BJ (cell line): ENCODE data around the gene PCDH1. TPM values are rescaled to one million over a fixed set of nuclear protein-coding genes. Genes with fewer than 3 reads are reported as not detected.

Experiments
- CTCF ChIA-PET: fragments of 350-600 bp; formaldehyde crosslinking; extraction: SDS; loops from one replicate; lab custom pipeline; 2021; ENCODE audit warnings: antibody characterized with exemption, inconsistent platforms; lab: Yijun Ruan, JAX
- POLR2A ChIA-PET: fragments of 300-600 bp; sonication (Branson Sonifier 250); formaldehyde crosslinking; extraction: SDS; loops from one replicate; lab custom pipeline; 2021; ENCODE audit warnings: antibody characterized with exemption; lab: Charles Lee
- DNase-seq: peaks from one replicate; pipeline ENCODE4 v3.0.0-alpha.2; 2011; ENCODE audit warnings: low read depth
- H3K27me3 ChIP-seq: 2 replicates; pipeline ENCODE4 v1.6.0; 2011; ENCODE audit warnings: low read length; ENCODE audit not compliant: control insufficient read depth, insufficient read depth
- H3K36me3 ChIP-seq: 2 replicates; pipeline ENCODE4 v1.5.1; 2011; ENCODE audit warnings: low read length; ENCODE audit not compliant: control insufficient read depth, insufficient read depth
- H3K4me3 ChIP-seq: 2 replicates; pipeline ENCODE4 v1.5.1; 2011; ENCODE audit warnings: low read depth, mild to moderate bottlenecking, control low read depth, low read length
- CTCF ChIP-seq: IDR thresholded peaks from 2 replicates; pipeline ENCODE4 v1.5.1; 2011; ENCODE audit warnings: low read depth, mild to moderate bottlenecking, control low read depth, inconsistent platforms, low read length, moderate library complexity; ENCODE audit not compliant: insufficient read depth
- polyA plus RNA-seq: library from polyadenylated mRNA; depleted of rRNA; stranded (reverse); fragments of >200 nt; gene quantifications from 2 replicates; pipeline ENCODE4 v1.2.3, GENCODE V29; 2011

Gene PCDH1
- polyA plus RNA-seq, 1 experiment: 2.1 TPM

- peak overlapping the region; percentile 34 for H3K4me3 ChIP-seq
- ChIA-PET POLR2A (interaction anchor here (0.8 kb wide), 1 partner anchor 10 kb away, joined by 4 read pairs; the partner anchor contains the start of gene DELE1), CTCF (interaction anchor here (1.1 to 2.4 kb wide), 7 partner anchors 9 to 222 kb away, joined by 3 to 9 read pairs (median 4); partner anchors contain the start of genes DELE1 and PCDH1)
- TF ChIP-seq CTCF: peak; percentile 38
- DNase-seq: no peak
- H3K27me3 ChIP-seq: peaks cover 6% of the 10 kb centered on the region
- no peaks in the 10 kb centered on the region for H3K36me3 ChIP-seq
These were observed 36.1 kb upstream of the PCDH1 start for GRCh38 chr5:141914199-141914743.

GRCh38 chr5:141913560-141914198 lies 35.5 kb upstream of the PCDH1 start:
- H3K4me3 ChIP-seq: peak overlapping the region; percentile 34
- CTCF ChIA-PET: interaction anchor here (1.1 to 2.4 kb wide), 7 partner anchors 10 to 222 kb away, joined by 3 to 9 read pairs (median 4); partner anchors contain the start of genes DELE1 and PCDH1
- no peak for TF ChIP-seq CTCF
- no peaks in the 10 kb centered on the region for H3K36me3 ChIP-seq
- DNase-seq: no peak
- H3K27me3 ChIP-seq: peaks cover 6% of the 10 kb centered on the region
- POLR2A ChIA-PET: interaction anchor here (0.8 kb wide), 1 partner anchor 10 kb away, joined by 4 read pairs; the partner anchor contains the start of gene DELE1

GRCh38 chr5:141910271-141910673 lies 32.1 kb upstream of the PCDH1 start:
- no peaks in the 10 kb centered on the region; the same call in 1 of the 2 replicates for H3K27me3 ChIP-seq
- ChIA-PET CTCF (interaction anchor here (0.7 to 2.3 kb wide), 3 partner anchors 25 to 51 kb away, joined by 3 to 8 read pairs (median 4); partner anchors contain the start of gene PCDH1), POLR2A (no interaction called here)
- peak; percentile 20 for DNase-seq
- H3K36me3 ChIP-seq: no peaks in the 10 kb centered on the region
- no peak overlapping the region for H3K4me3 ChIP-seq
- no peak for TF ChIP-seq CTCF

GRCh38 chr5:141909212-141909611 lies 31.0 kb upstream of the PCDH1 start:
- H3K27me3 ChIP-seq: no peaks in the 10 kb centered on the region; the same call in 1 of the 2 replicates
- CTCF ChIA-PET: interaction anchor here (0.8 to 1.8 kb wide), 4 partner anchors 11 to 152 kb away, joined by 3 to 5 read pairs (median 4); partner anchors contain the start of gene PCDH1
- POLR2A ChIA-PET: no interaction called here
- H3K36me3 ChIP-seq: no peaks in the 10 kb centered on the region
- no peak for DNase-seq
- no peak for TF ChIP-seq CTCF
- H3K4me3 ChIP-seq: no peak overlapping the region

- CTCF ChIA-PET: interaction anchor here (0.8 to 1.8 kb wide), 4 partner anchors 11 to 151 kb away, joined by 3 to 5 read pairs (median 4); partner anchors contain the start of gene PCDH1
- Histone ChIP-seq H3K4me3 (no peak overlapping the region), H3K36me3 (no peaks in the 10 kb centered on the region), H3K27me3 (no peaks in the 10 kb centered on the region)
- no peak for DNase-seq
- no peak for TF ChIP-seq CTCF
- POLR2A ChIA-PET: no interaction called here
These were observed 30.6 kb upstream of the PCDH1 start for GRCh38 chr5:141908796-141909195.
